Upper lobe of right lung (tissue), 1 donor: ENCODE measurements around the gene CCDC171. TPM values are rescaled to one million over a fixed set of nuclear protein-coding genes. Genes with fewer than 3 reads are reported as not detected.
"Not testable (repeated sequence)": the region's sequence is repeated elsewhere in the genome, so short reads cannot be mapped to it uniquely, and the experiment has no call there.

Experiments used
- ATAC-seq: fragments of 200-7000 bp; cut with Tn5 transposase; one replicate; pipeline ENCODE4 v1.9.1; 2020; ENCODE audit warnings: mild to moderate bottlenecking, moderate library complexity
- DNase-seq: peaks from one replicate; pipeline ENCODE4 v3.0.0-alpha.2; 2020
- H3K27ac ChIP-seq: fragments of 200-600 bp; one replicate; pipeline ENCODE4 v1.8.0; 2022
- H3K27me3 ChIP-seq: fragments of 200-600 bp; one replicate; pipeline ENCODE4 v1.8.0; 2022; ENCODE audit warnings: mild to moderate bottlenecking
- H3K36me3 ChIP-seq: fragments of 200-600 bp; one replicate; pipeline ENCODE4 v1.8.0; 2022
- H3K4me1 ChIP-seq: fragments of 200-600 bp; one replicate; pipeline ENCODE4 v1.8.0; 2022
- H3K4me3 ChIP-seq: fragments of 200-600 bp; one replicate; pipeline ENCODE4 v1.8.0; 2022; ENCODE audit warnings: mild to moderate bottlenecking
- H3K9me3 ChIP-seq: fragments of 200-600 bp; one replicate; pipeline ENCODE4 v1.8.0; 2022
- CTCF ChIP-seq: fragments of 200-600 bp; IDR thresholded peaks from one replicate; pipeline ENCODE4 v1.8.0; 2022; ENCODE audit warnings: antibody characterized with exemption
- intact Hi-C: fragments of 100-400 bp; cut with DNase I; formaldehyde crosslinking; loops from one replicate; pipeline ENCODE4 v1.11.0; 2022
- total RNA-seq: library from RNA; stranded (reverse); fragmentation: NEBNext Ultra II Directional; extraction: Animal tissue kit (Norgen Biotek cat#: 25700); gene quantifications from one replicate; pipeline ENCODE4 v1.2.1, GENCODE V29; 2021
- donor health status: DM: no; HTN: yes; CAD: no; lungs with severe emphysema.

Gene CCDC171
- total RNA-seq, 1 donor from 2014 or later: 3.0 TPM

DNA sequence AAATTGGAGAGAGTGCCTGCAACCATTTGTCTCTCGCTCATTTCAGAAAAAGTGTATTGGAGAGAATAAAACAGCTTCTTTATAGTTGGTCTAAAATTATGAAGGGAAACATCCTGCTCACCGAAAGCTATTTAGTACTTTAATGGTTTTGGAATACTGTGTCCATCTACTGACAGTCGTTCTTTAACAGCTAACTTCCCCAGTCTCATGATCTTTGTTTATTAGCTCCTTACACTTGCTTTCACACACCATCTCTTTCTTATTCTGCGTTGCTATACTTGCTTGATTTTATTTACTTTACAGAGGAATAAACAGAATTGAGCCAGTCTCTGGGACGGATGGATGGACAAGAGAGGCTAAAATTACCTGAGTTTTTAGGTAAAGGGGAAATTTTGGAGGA is 229.3 kb downstream of the CCDC171 start:
- no peak for TF ChIP-seq CTCF
- H3K4me3 ChIP-seq: no peak overlapping the region
- no peaks in the 10 kb centered on the region for H3K27me3 ChIP-seq
- H3K36me3 ChIP-seq: no peaks in the 10 kb centered on the region
- DNase-seq (no peak), ATAC-seq (no peak)
- intact Hi-C loops: no loop called here
- no peak overlapping the region for H3K27ac ChIP-seq
- no peaks in the 10 kb centered on the region for H3K9me3 ChIP-seq
- no peaks in the 10 kb centered on the region for H3K4me1 ChIP-seq

- no peak overlapping the region for H3K4me3 ChIP-seq
- H3K27me3 ChIP-seq: no peaks in the 10 kb centered on the region
- no peak for ATAC-seq
- H3K27ac ChIP-seq: no peak overlapping the region
- H3K36me3 ChIP-seq: no peaks in the 10 kb centered on the region
- H3K4me1 ChIP-seq: no peaks in the 10 kb centered on the region
- no peaks in the 10 kb centered on the region for H3K9me3 ChIP-seq
- DNase-seq: no peak
- no peak for TF ChIP-seq CTCF
- intact Hi-C loops: no loop called here
Observed at GRCh38 chr9:15785584-15785983, 232.7 kb downstream of the CCDC171 start.

GRCh38 chr9:15786616-15787015 is 233.8 kb downstream of the CCDC171 start:
- no peaks in the 10 kb centered on the region for H3K36me3 ChIP-seq
- DNase-seq (no peak), ATAC-seq (no peak)
- H3K4me1 ChIP-seq: no peaks in the 10 kb centered on the region
- H3K9me3 ChIP-seq: no peaks in the 10 kb centered on the region
- no peaks in the 10 kb centered on the region for H3K27me3 ChIP-seq
- no peak for TF ChIP-seq CTCF
- no peak overlapping the region for H3K27ac ChIP-seq
- H3K4me3 ChIP-seq: no peak overlapping the region
- intact Hi-C loops: no loop called here

- ATAC-seq, H3K4me1 ChIP-seq, H3K36me3 ChIP-seq, H3K4me3 ChIP-seq, H3K27ac ChIP-seq, intact Hi-C loops, H3K27me3 ChIP-seq, DNase-seq, H3K9me3 ChIP-seq: not testable (repeated sequence)
Observed at GRCh38 chr9:15810219-15810899, 257.5 kb downstream of the CCDC171 start.

DNA sequence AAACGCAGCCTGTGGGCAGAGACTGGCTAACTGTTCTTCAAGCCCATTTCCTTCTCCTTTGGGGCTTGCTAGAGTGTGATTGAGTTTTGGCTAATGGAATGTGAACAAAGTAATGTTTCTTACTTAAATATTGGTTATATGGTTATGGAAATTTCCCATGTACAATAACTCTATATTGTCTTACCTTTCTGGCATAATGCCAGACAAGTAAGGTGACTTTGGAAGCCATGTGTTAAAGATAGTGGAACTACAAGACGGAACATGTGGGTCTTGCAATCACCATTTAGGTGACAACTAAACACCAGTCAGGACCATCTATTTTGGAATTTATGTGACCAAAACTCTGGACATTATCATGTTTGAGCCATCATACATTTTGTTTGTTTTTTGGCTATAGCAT is 260.2 kb downstream of the CCDC171 start:
- no peaks in the 10 kb centered on the region for H3K36me3 ChIP-seq
- H3K9me3 ChIP-seq: no peaks in the 10 kb centered on the region
- intact Hi-C loops: no loop called here
- H3K27me3 ChIP-seq: no peaks in the 10 kb centered on the region
- no peak for TF ChIP-seq CTCF
- ATAC-seq: no peak
- H3K4me1 ChIP-seq: no peaks in the 10 kb centered on the region
- H3K27ac ChIP-seq: no peak overlapping the region
- H3K4me3 ChIP-seq: no peak overlapping the region
- DNase-seq: no peak

DNA sequence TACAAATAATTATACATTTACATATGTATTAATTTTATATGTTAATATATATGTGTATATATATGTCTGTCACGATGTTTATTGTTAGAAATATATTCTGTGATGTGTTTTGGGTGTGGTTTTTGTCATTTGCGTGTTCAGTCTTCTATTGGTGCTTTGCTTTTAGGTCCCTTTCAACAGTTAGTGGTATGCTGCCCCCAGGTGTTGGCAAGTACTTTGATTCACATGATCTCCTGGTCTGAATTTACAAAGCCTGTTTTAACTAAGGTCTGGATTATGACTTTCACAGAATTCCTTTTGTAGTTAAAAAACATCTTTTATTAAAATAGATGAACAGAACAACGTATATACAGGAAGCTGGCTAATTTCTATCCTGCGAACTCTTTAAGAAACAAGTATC is 271.5 kb downstream of the CCDC171 start:
- Histone ChIP-seq H3K4me1 (no peaks in the 10 kb centered on the region), H3K27ac (no peak overlapping the region), H3K4me3 (no peak overlapping the region), H3K27me3 (no peaks in the 10 kb centered on the region), H3K9me3 (no peaks in the 10 kb centered on the region), H3K36me3 (no peaks in the 10 kb centered on the region)
- no peak for DNase-seq
- intact Hi-C loops: no loop called here
- no peak for TF ChIP-seq CTCF
- ATAC-seq: no peak
